GM12874 (cell line): ENCODE data around the gene WDR26.

Experiments
- CTCF ChIP-seq: IDR thresholded peaks from 2 replicates; pipeline ENCODE4 v1.5.1; 2011; ENCODE audit warnings: low read depth, mild to moderate bottlenecking, control low read depth, low read length, moderate library complexity; ENCODE audit not compliant: insufficient read depth

The WDR26 gene

DNA sequence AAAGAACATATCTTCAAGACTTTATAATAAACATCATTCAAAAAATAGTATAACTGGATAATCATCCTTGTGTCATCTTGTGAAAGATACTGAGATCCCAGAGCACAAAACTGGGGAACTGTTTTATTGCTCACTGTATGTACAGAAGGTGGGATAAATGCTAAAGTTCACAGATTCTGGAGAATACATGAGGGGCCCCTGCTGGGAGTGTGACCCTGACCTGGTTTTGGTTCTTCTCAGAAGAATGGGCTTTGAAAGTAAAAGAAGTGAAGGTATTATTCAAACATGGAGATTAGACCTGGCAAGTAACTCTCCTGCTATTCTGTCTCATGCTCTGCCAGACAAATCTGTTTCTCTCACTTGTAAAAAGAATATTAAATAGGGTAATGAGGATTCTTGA, 14.5 kb downstream of the WDR26 start:
- no peak for TF ChIP-seq CTCF

DNA sequence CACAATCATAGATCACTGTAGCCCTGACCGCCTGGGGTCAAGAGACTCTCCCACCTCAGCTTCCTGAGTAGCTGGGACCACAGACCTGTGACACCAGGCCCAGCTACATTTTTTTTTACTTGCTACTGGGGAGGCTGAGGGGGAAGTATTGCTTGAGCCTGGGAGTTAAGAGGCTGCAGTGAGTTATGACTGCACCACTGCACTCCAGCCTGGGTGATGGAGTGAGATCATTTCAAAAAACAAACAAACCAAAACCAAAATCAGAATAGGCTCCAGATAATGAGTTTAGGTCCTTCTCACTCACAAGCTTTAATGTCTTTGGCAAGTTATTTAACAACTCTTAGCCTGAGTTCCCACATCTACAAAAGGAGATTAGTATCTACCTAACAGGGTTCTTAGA, 22.8 kb downstream of the WDR26 start:
- no peak for TF ChIP-seq CTCF

DNA sequence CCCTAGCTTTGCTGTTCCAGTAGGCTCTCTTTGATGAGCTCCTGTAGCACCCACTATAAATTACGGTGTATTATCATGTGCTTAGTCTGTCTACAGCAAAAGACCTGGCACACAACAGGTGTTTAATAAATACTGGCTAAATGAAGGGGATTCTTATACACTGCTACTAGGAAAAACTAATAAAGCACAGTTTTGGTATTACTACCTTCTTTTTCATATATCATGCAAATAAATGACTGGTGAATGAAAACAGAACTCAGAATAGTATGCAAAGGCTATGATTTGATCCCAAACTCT, 26.4 kb downstream of the WDR26 start:
- TF ChIP-seq CTCF: no peak

- TF ChIP-seq CTCF: no peak
Observed at GRCh38 chr1:224407571-224408293, 26.9 kb downstream of the WDR26 start.

DNA sequence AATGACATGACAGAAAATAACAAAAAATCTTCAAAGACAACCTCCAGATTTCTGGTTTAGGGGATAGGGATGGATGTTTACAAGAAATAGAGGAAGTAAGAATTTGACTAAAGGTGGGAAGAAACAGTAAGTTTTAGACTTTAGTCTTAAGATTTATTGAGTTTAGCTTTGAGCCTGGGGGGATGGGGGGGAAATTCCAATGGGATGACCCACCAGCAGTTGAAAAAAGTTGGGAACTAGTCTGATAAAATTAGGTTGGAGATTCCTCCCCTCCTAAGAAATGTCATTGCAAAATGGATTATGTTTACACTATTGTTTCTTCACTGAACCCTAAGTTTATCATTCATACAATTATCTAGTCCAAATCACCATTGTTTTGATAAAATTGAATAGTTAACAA, 28.4 kb downstream of the WDR26 start:
- TF ChIP-seq CTCF: no peak

DNA sequence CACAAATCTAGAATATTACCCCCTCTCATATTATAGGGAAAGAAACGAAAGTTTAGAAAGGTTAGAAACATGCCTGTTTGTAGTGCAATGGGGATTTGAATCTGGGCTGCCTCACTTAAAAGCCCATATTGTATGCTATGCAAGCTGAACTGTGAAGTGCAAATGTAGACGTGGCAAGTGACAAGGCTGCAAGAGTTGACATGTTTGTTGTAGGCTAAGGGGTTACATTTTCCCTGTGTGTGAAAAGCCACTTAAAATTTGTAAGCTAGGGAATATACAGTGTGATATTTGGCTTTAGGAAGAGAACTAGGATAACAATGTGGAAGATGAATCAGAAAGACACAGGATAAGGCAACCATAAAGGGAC, 29.0 kb downstream of the WDR26 start:
- no peak for TF ChIP-seq CTCF

DNA sequence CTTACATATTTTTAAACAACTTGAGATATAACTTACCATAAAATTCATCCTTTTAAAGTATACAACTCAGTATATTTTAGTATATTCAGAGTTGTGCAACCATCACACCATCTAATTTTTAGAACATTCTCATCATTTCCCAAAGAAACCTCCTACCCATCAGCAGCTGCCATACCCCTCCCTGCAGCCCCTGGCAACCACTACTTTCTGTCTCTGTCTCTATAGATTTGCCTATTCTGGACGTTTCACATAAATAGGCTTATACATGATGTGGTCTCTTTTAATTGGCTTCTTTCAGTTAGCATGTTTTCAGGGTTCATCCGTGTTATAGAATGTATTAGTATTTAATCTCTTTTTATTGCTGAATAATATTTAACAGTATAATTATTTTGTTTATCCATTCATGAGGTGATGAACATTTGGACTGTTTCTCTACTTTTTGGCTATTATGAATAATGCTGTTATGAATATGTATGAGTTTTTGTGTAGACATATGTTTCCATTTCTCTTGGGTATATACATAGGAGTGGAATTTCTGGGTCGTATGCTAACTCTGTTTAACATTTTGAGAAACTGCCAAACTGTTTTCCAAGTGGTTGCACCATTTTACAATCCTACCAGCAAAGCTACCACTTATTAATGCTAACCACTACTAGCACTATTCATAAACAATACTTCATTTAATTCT, 29.5 kb downstream of the WDR26 start:
- TF ChIP-seq CTCF: no peak
